ENCODE data around the gene GGN. TPM values are rescaled to one million over a fixed set of nuclear protein-coding genes. Genes with fewer than 3 reads are reported as not detected.

GGN gene
- total and polyA plus RNA-seq, 9 of the 15 experiments (the other 6 are each of a cell fraction or from before 2014, with no cell fraction given), result 0.15 to 0.33 TPM; not detected in 7

GRCh38 chr19:38359242-38360021 lies 28.4 kb downstream of the GGN start:
- H3K79me2 ChIP-seq (ENCODE audit: control insufficient read depth, insufficient read depth, low read length), result no peaks in the 10 kb centered on the region
- no peak overlapping the region for H3K4me2 ChIP-seq (ENCODE audit: insufficient read depth, low read length)
- H2AFZ ChIP-seq (ENCODE audit: low read depth, low read length), result no peak overlapping the region
- no peaks in the 10 kb centered on the region for H3K9me3 ChIP-seq (replicated peaks; ENCODE audit: control insufficient read depth, insufficient read depth, low read depth, low read length)
- BruUV-seq (replicated peaks), result no TSS peak
- no peak overlapping the region for H3K4me3 ChIP-seq
- ChIA-PET CTCF (ENCODE audit: low intra/inter-chr PET ratio) (no interaction called here), POLR2A (interaction anchor here (0.5 to 1.6 kb wide), 5 partner anchors 13 to 189 kb away, joined by 3 to 5 read pairs (median 4); no protein-coding TSS in a partner anchor)
- peaks cover 10% of the 10 kb centered on the region; the same call in 1 of the 2 replicates for H4K20me1 ChIP-seq (replicated peaks; ENCODE audit: control insufficient read depth, insufficient read depth, low read length)
- DNase-seq (ENCODE audit: extremely low read depth in 1 of 4, low spot score in 3 of 4) (no peak), ATAC-seq (no peak), FAIRE-seq (no peak)
- peak overlapping the region in 1 of 2 experiments; percentile 1; a peak in 1 of 4 replicates for H3K9ac ChIP-seq (ENCODE audit: insufficient read depth in 1 of 2, low read depth in 2 of 2, low read length in 2 of 2)
- no peak overlapping the region for H3K27ac ChIP-seq (ENCODE audit: extremely low read depth, low read depth, low read length)
- H3K4me1 ChIP-seq (replicated peaks in 1 of 2; ENCODE audit: control insufficient read depth in 2 of 2, insufficient read depth in 2 of 2, low read length in 2 of 2), result peaks cover 10 to 26% of the 10 kb centered on the region in 2 experiments; a peak in 4 of 5 replicates
- H3K36me3 ChIP-seq (ENCODE audit: control insufficient read depth, insufficient read depth, low read length), result no peaks in the 10 kb centered on the region
- WGBS (ENCODE audit: insufficient coverage, low coverage, missing lambda C conversion rate), result 19% methylated on average over 12 of the region's 18 CpGs
- peaks cover 24 to 33% of the 10 kb centered on the region in 2 experiments for H3K27me3 ChIP-seq (ENCODE audit: control insufficient read depth in 2 of 2, insufficient read depth in 2 of 2, low read length in 2 of 2)
- in situ Hi-C loops (cut with MboI) (no loop called here), intact Hi-C loops (cut with micrococcal nuclease) (no loop called here)
- TF ChIP-seq DEAF1 (CRISPR knock-in tag; IDR thresholded peaks at IDR 0.05) (no peak), NFIC (IDR thresholded peaks at IDR 0.05) (peak; percentile 88)
- H3K9me1 ChIP-seq (ENCODE audit: control insufficient read depth, insufficient read depth, low read length), result no peaks in the 10 kb centered on the region

All from K562 (cell line).